ENCODE results near the gene PDE4B. TPM values are rescaled to one million over a fixed set of nuclear protein-coding genes. Genes with fewer than 3 reads are reported as not detected.

PDE4B gene
- total and polyA plus RNA-seq, 10 of the 15 experiments (the other 5 are each of a cell fraction or from before 2014, with no cell fraction given) = 3.0 to 13.2 (median 5.7) TPM

DNA sequence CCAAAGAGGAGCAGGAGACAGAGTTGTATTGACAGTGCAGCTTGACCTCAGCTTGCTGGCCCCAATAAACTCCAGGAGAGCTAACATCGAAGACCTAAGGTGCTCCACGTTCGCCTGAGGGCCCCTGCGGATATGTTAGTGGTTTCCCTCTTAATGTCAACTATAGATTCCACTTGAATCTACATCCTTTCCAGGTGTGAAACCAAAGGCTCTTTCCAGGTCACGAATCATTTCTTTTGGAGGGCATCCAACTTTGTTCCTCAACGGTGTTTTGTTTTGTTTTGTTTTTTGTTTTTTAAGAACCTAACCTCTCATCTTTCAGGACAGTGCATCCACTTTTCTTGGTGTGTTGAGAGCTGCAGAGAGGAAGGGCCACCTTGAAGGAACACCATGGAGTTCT is 473.7 kb downstream of the PDE4B start (continued):
- TF ChIP-seq, protein P1, sequence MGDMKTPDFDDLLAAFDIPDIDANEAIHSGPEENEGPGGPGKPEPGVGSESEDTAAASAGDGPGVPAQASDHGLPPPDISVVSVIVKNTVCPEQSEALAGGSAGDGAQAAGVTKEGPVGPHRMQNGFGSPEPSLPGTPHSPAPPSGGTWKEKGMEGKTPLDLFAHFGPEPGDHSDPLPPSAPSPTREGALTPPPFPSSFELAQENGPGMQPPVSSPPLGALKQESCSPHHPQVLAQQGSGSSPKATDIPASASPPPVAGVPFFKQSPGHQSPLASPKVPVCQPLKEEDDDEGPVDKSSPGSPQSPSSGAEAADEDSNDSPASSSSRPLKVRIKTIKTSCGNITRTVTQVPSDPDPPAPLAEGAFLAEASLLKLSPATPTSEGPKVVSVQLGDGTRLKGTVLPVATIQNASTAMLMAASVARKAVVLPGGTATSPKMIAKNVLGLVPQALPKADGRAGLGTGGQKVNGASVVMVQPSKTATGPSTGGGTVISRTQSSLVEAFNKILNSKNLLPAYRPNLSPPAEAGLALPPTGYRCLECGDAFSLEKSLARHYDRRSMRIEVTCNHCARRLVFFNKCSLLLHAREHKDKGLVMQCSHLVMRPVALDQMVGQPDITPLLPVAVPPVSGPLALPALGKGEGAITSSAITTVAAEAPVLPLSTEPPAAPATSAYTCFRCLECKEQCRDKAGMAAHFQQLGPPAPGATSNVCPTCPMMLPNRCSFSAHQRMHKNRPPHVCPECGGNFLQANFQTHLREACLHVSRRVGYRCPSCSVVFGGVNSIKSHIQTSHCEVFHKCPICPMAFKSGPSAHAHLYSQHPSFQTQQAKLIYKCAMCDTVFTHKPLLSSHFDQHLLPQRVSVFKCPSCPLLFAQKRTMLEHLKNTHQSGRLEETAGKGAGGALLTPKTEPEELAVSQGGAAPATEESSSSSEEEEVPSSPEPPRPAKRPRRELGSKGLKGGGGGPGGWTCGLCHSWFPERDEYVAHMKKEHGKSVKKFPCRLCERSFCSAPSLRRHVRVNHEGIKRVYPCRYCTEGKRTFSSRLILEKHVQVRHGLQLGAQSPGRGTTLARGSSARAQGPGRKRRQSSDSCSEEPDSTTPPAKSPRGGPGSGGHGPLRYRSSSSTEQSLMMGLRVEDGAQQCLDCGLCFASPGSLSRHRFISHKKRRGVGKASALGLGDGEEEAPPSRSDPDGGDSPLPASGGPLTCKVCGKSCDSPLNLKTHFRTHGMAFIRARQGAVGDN (IDR thresholded peaks at IDR 0.05) = no peak

DNA sequence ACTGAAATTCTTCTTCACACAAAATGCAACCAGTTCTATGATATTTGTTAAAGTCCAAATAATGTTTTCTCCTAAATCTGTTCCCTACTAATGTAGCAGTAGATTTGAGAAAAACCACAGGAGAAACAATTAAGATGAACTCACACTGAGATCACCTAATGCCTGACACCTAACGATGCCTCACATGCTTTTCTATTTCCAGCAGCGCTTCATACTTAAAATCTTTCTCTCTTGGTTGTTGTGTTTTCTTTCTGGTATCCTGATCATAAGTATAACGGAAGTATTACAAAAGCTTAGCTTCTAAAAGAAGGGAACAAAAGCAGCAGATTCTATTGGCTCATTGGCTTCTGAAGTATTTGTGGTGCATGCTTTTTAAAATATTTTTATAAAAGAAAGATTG is 474.1 kb downstream of the PDE4B start:
- H3K27me3 ChIP-seq (replicated peaks in 1 of 2; ENCODE audit: control insufficient read depth in 2 of 2, insufficient read depth in 2 of 2, low read length in 1 of 2) = no peaks in the 10 kb centered on the region
- POLR2A ChIA-PET = no interaction called here
- no peak overlapping the region for H3K4me3 ChIP-seq
- H4K20me1 ChIP-seq (ENCODE audit: control insufficient read depth, insufficient read depth) = no peaks in the 10 kb centered on the region
- CTCF ChIA-PET = interaction anchor here (2.2 to 6.1 kb wide), 2 partner anchors 11 to 179 kb away, joined by 13 to 41 read pairs; no protein-coding TSS in a partner anchor
- no peak overlapping the region for H3K9ac ChIP-seq (ENCODE audit: control insufficient read depth, insufficient read depth, low read length)
- SMC1A ChIA-PET (ENCODE audit: uncharacterized antibody, unreplicated experiment) = interaction anchor here (1.0 to 1.8 kb wide), 6 partner anchors 11 to 170 kb away, joined by 3 to 8 read pairs (median 5); no protein-coding TSS in a partner anchor
- BruUV-seq (replicated peaks) = no TSS peak
- WGBS (ENCODE audit: insufficient coverage, insufficient replicate concordance, low lambda C conversion rate, missing lambda C conversion rate) = 95% methylated on average over 3 of the region's 3 CpGs
- no peaks in the 10 kb centered on the region for H3K36me3 ChIP-seq (ENCODE audit: control insufficient read depth in 2 of 2, insufficient read depth in 2 of 2, low read length in 1 of 2)
- no peak overlapping the region for H3K4me2 ChIP-seq (ENCODE audit: control insufficient read depth, insufficient read depth)
- FAIRE-seq (no peak), DNase-seq (ENCODE audit: low read depth, low spot score) (no peak), ATAC-seq (no peak)
- peaks cover 3% of the 10 kb centered on the region; the same call in 1 of the 2 replicates for H3K4me1 ChIP-seq (ENCODE audit: control insufficient read depth, insufficient read depth, low read length)
- H3K79me2 ChIP-seq (ENCODE audit: control insufficient read depth, insufficient read depth, low read length) = no peaks in the 10 kb centered on the region
- H3K27ac ChIP-seq (ENCODE audit: control insufficient read depth, insufficient read depth) = no peak overlapping the region
- in situ Hi-C loops (cut with MboI) (loop anchor here (25.0 kb wide), 1 partner anchor 671 kb away; no protein-coding TSS in a partner anchor), intact Hi-C loops (cut with micrococcal nuclease; ENCODE audit: unreplicated experiment) (no loop called here)
- RAD21 ChIA-PET (ENCODE audit: unreplicated experiment) = interaction anchor here (1.2 to 1.8 kb wide), 2 partner anchors 21 to 178 kb away, joined by 3 to 5 read pairs; no protein-coding TSS in a partner anchor
- no peak overlapping the region for H2AFZ ChIP-seq (ENCODE audit: control insufficient read depth, low read depth, low read length)
- no peaks in the 10 kb centered on the region for H3K9me3 ChIP-seq (replicated peaks; ENCODE audit: control insufficient read depth, insufficient read depth, low read length)
- TF ChIP-seq SUZ12 (IDR thresholded peaks at IDR 0.05; ENCODE audit: unreplicated experiment) (no peak), CBX5 (IDR thresholded peaks at IDR 0.05; ENCODE audit: low read depth) (no peak), IKZF1 (conservative IDR thresholded peaks at IDR 0.05) (no peak), STAT3 (IDR thresholded peaks at IDR 0.05; ENCODE audit: low read depth, low read length) (no peak), SMAD5 (IDR thresholded peaks at IDR 0.05; ENCODE audit: low read depth) (no peak), YY1 (IDR thresholded peaks at IDR 0.05; ENCODE audit: low read depth, low read length) (no peak), HCFC1 (IDR thresholded peaks at IDR 0.05; ENCODE audit: low read length) (no peak), BMI1 (IDR thresholded peaks at IDR 0.05; ENCODE audit: borderline replicate concordance) (no peak), NBN (IDR thresholded peaks at IDR 0.05) (no peak), ETV6 (conservative IDR thresholded peaks at IDR 0.05 in 1 of 2, IDR thresholded peaks at IDR 0.05 in 1 of 2; ENCODE audit: borderline replicate concordance in 1 of 2, low read depth in 1 of 2) (no peak), HDAC6 (IDR thresholded peaks at IDR 0.05; ENCODE audit: unreplicated experiment) (no peak), GABPA (IDR thresholded peaks at IDR 0.05; ENCODE audit: low read depth) (no peak), SMARCA5 (IDR thresholded peaks at IDR 0.05) (no peak)
- TF ChIP-seq, protein P2, sequence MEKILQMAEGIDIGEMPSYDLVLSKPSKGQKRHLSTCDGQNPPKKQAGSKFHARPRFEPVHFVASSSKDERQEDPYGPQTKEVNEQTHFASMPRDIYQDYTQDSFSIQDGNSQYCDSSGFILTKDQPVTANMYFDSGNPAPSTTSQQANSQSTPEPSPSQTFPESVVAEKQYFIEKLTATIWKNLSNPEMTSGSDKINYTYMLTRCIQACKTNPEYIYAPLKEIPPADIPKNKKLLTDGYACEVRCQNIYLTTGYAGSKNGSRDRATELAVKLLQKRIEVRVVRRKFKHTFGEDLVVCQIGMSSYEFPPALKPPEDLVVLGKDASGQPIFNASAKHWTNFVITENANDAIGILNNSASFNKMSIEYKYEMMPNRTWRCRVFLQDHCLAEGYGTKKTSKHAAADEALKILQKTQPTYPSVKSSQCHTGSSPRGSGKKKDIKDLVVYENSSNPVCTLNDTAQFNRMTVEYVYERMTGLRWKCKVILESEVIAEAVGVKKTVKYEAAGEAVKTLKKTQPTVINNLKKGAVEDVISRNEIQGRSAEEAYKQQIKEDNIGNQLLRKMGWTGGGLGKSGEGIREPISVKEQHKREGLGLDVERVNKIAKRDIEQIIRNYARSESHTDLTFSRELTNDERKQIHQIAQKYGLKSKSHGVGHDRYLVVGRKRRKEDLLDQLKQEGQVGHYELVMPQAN (conservative IDR thresholded peaks at IDR 0.05) = no peak

All from GM12878 (cell line).